HG02943 (cell line): ENCODE measurements around the gene MACROD1.

ENCODE experiments used
- ATAC-seq: cut with Tn5 transposase; IDR thresholded peaks from one replicate; pipeline ENCODE4 v1.9.1; 2021; ENCODE audit warnings: mild to moderate bottlenecking, low read depth, moderate library complexity; ENCODE audit not compliant: unreplicated experiment

MACROD1 gene

GRCh38 chr11:64022125-64022784, 143.7 kb downstream of the MACROD1 start:
- ATAC-seq, result no peak

- ATAC-seq, result no peak
Observed at GRCh38 chr11:64021757-64022093, 144.2 kb downstream of the MACROD1 start.

- no peak for ATAC-seq
Observed at GRCh38 chr11:64020976-64021756, 144.7 kb downstream of the MACROD1 start.

- no peak for ATAC-seq
Observed at GRCh38 chr11:64019106-64020037, 146.5 kb downstream of the MACROD1 start.

- ATAC-seq, result no peak
Observed at GRCh38 chr11:64018310-64018709, 147.6 kb downstream of the MACROD1 start.

GRCh38 chr11:64017945-64018224, 148.0 kb downstream of the MACROD1 start:
- no peak for ATAC-seq

GRCh38 chr11:64015935-64016845, 149.7 kb downstream of the MACROD1 start:
- ATAC-seq, result no peak

GRCh38 chr11:64015510-64015909, 150.4 kb downstream of the MACROD1 start:
- ATAC-seq, result no peak

GRCh38 chr11:64014356-64014755, 151.6 kb downstream of the MACROD1 start:
- no peak for ATAC-seq

- ATAC-seq, result no peak
Observed at GRCh38 chr11:64013141-64013896, 152.6 kb downstream of the MACROD1 start.

- ATAC-seq, result no peak
Observed at GRCh38 chr11:64011371-64011770, 154.5 kb downstream of the MACROD1 start.

GRCh38 chr11:64010783-64011182, 155.1 kb downstream of the MACROD1 start:
- no peak for ATAC-seq

- ATAC-seq, result no peak
Observed at GRCh38 chr11:64009710-64010109, 156.2 kb downstream of the MACROD1 start.

GRCh38 chr11:64008914-64009633, 156.8 kb downstream of the MACROD1 start:
- ATAC-seq, result no peak

- no peak for ATAC-seq
Observed at GRCh38 chr11:64008283-64008913, 157.5 kb downstream of the MACROD1 start.

GRCh38 chr11:64007629-64008282, 158.2 kb downstream of the MACROD1 start:
- ATAC-seq, result no peak

- no peak for ATAC-seq
Observed at GRCh38 chr11:64007160-64007628, 158.7 kb downstream of the MACROD1 start.

- no peak for ATAC-seq
Observed at GRCh38 chr11:64006398-64006797, 159.5 kb downstream of the MACROD1 start.
